GM12878 (cell line): Measurements from ENCODE around the gene FETUB. TPM values are rescaled to one million over a fixed set of nuclear protein-coding genes. Genes with fewer than 3 reads are reported as not detected.

Source experiments
- ATAC-seq: fragments of 200-7000 bp; cut with Tn5 transposase; 3 replicates; pipeline ENCODE4 v1.9.1; 2020; ENCODE audit warnings: mild to moderate bottlenecking, moderate library complexity
- BruUV-seq: library from RNA; stranded (reverse); fragments of 400-500 nt; replicated peaks from 2 replicates; lab custom pipeline; 2021; lab: Mats Ljungman, UMichigan
- CTCF ChIA-PET: fragments of 300-600 bp; sonication (Branson Sonifier 250); formaldehyde crosslinking; extraction: SDS; loops from one replicate; lab custom pipeline; 2021; ENCODE audit warnings: inconsistent platforms; lab: Yijun Ruan, JAX
- POLR2A ChIA-PET: fragments of 350-600 bp; formaldehyde crosslinking; extraction: SDS; loops from one replicate; lab custom pipeline; 2021; ENCODE audit warnings: inconsistent platforms; lab: Charles Lee
- RAD21 ChIA-PET: fragments of 300-600 bp; sonication (Branson Sonifier 250); formaldehyde crosslinking; loops from one replicate; lab custom pipeline; 2023; ENCODE audit warnings: antibody characterized with exemption; ENCODE audit not compliant: unreplicated experiment; lab: Charles Lee
- SMC1A ChIA-PET: fragments of 300-600 bp; sonication (Branson Sonifier 250); formaldehyde crosslinking; loops from one replicate; lab custom pipeline; 2023; ENCODE audit not compliant: unreplicated experiment, uncharacterized antibody; lab: Charles Lee
- DNase-seq: peaks from one replicate; pipeline ENCODE4 v3.0.0-alpha.2; 2011; ENCODE audit warnings: low read depth, low spot score
- FAIRE-seq: peaks from 3 replicates; lab custom pipeline; 2011; peaks lifted over from hg19 to GRCh38; lab: Jason Lieb, UNC
- H2AFZ ChIP-seq: 2 replicates; pipeline ENCODE4 v1.6.0; 2011; ENCODE audit warnings: low read depth, low read length, control low read depth; ENCODE audit not compliant: control insufficient read depth
- H3K27ac ChIP-seq: 2 replicates; pipeline ENCODE4 v1.5.1; 2011; ENCODE audit warnings: control low read depth; ENCODE audit not compliant: control insufficient read depth, insufficient read depth
- H3K27me3 ChIP-seq, 2 experiments: replicated peaks in 1 of 2; 2 replicates each; pipeline versions ENCODE4 v1.6.0 to v1.6.1; 2011; ENCODE audit warnings: low read length in 1 of 2; ENCODE audit not compliant: control insufficient read depth in 2 of 2, insufficient read depth in 2 of 2
- H3K36me3 ChIP-seq, 2 experiments: 2 replicates each; pipeline ENCODE4 v1.5.1; 2011; ENCODE audit warnings: low read length in 1 of 2; ENCODE audit not compliant: control insufficient read depth in 2 of 2, insufficient read depth in 2 of 2
- H3K4me1 ChIP-seq: 2 replicates; pipeline ENCODE4 v1.6.1; 2011; ENCODE audit warnings: mild to moderate bottlenecking, low read length, moderate library complexity, mixed read lengths; ENCODE audit not compliant: control insufficient read depth, insufficient read depth
- H3K4me2 ChIP-seq: 2 replicates; pipeline ENCODE4 v1.6.0; 2011; ENCODE audit warnings: control low read depth; ENCODE audit not compliant: control insufficient read depth, insufficient read depth
- H3K4me3 ChIP-seq: fragments of 200-600 bp; sonication (generic); 2 replicates; pipeline ENCODE4 v1.5.1; 2016
- H3K79me2 ChIP-seq: 2 replicates; pipeline ENCODE4 v1.6.0; 2011; ENCODE audit warnings: low read length; ENCODE audit not compliant: control insufficient read depth, insufficient read depth
- H3K9ac ChIP-seq: 2 replicates; pipeline ENCODE4 v1.8.0; 2011; ENCODE audit warnings: low read length, control low read depth, mixed read lengths; ENCODE audit not compliant: control insufficient read depth, insufficient read depth
- H3K9me3 ChIP-seq: replicated peaks from 3 replicates; pipeline ENCODE4 v1.5.1; 2011; ENCODE audit warnings: mild to moderate bottlenecking, low read length; ENCODE audit not compliant: control insufficient read depth, insufficient read depth
- H4K20me1 ChIP-seq: 2 replicates; pipeline ENCODE4 v1.6.0; 2011; ENCODE audit not compliant: control insufficient read depth, insufficient read depth
- CBX3 ChIP-seq: fragments of 200-600 bp; sonication (generic); IDR thresholded peaks from 2 replicates; pipeline ENCODE4 v1.6.1; 2016; ENCODE audit warnings: low read depth, borderline replicate concordance
- ETV6 ChIP-seq, 2 experiments: fragments of 450-650 bp in 1 of 2; IDR thresholded peaks in 1 of 2; conservative IDR thresholded peaks in 1 of 2; 2 replicates each; pipeline ENCODE4 v1.6.1; 2014; ENCODE audit warnings: antibody characterized with exemption in 1 of 2, borderline replicate concordance in 1 of 2, low read depth in 1 of 2, mild to moderate bottlenecking in 1 of 2, moderate library complexity in 1 of 2
- JUNB ChIP-seq: IDR thresholded peaks from 2 replicates; pipeline ENCODE4 v1.6.1; 2016; ENCODE audit warnings: antibody characterized with exemption, mild to moderate bottlenecking
- NR2C2 ChIP-seq: IDR thresholded peaks from 2 replicates; pipeline ENCODE4 v1.6.1; 2011; ENCODE audit warnings: borderline replicate concordance, low read depth; ENCODE audit not compliant: control insufficient read depth, insufficient read length
- POLR2A ChIP-seq: IDR thresholded peaks from 2 replicates; pipeline ENCODE4 v1.6.1; 2011; ENCODE audit warnings: low read depth, mild to moderate bottlenecking, low read length
- POLR2AphosphoS5 ChIP-seq: IDR thresholded peaks from 2 replicates; pipeline ENCODE4 v1.6.1; 2011; ENCODE audit warnings: mild to moderate bottlenecking, low read length, inconsistent platforms
- SMAD1 ChIP-seq: fragments of 450-650 bp; IDR thresholded peaks from 2 replicates; pipeline ENCODE4 v1.6.1; 2018; ENCODE audit warnings: mild to moderate bottlenecking, low read depth; ENCODE audit not compliant: partially characterized antibody
- SRF ChIP-seq, 2 experiments: IDR thresholded peaks; 2 replicates each; pipeline ENCODE4 v1.6.1; 2011; ENCODE audit warnings: low read depth in 2 of 2, low read length in 2 of 2, mild to moderate bottlenecking in 1 of 2, moderate library complexity in 1 of 2
- SUZ12 ChIP-seq: fragments of 200-600 bp; sonication (generic); IDR thresholded peaks from one replicate; pipeline ENCODE4 v1.6.1; 2018; ENCODE audit warnings: antibody characterized with exemption, mild to moderate bottlenecking; ENCODE audit not compliant: unreplicated experiment
- ZNF217 ChIP-seq: fragments of 450-650 bp; IDR thresholded peaks from 2 replicates; pipeline ENCODE4 v1.6.1; 2017; ENCODE audit warnings: antibody characterized with exemption, mild to moderate bottlenecking
- WGBS: methylation state at CpG from one replicate; pipeline ENCODE4 v1.1.6; 2016; ENCODE audit warnings: low lambda C conversion rate; ENCODE audit not compliant: insufficient replicate concordance, insufficient coverage; ENCODE audit errors: missing lambda C conversion rate; 5-methylcytosine and 5-hydroxymethylcytosine counted together
- in situ Hi-C: fragments of 300-500 bp; cut with MboI; formaldehyde crosslinking; loops from 9 replicates; pipeline ENCODE4 v1.14.3; 2018; ENCODE audit warnings: mixed read lengths
- intact Hi-C: fragments of 100-400 bp; cut with micrococcal nuclease; formaldehyde crosslinking; loops from one replicate; pipeline ENCODE4 v1.14.2; 2022; ENCODE audit not compliant: unreplicated experiment
- polyA plus RNA-seq, 11 experiments: library from polyadenylated mRNA; depleted of rRNA in 4 of 11; unstranded in 6 of 11; stranded (reverse) in 5 of 11; fragments of >200 nt; fragmentation: Nextera tagmentation in 4 of 11; fragmentation: Illumina TruSeq in 1 of 11; extraction: Ambion mirVana in 4 of 11; extraction: Trizol in 1 of 11; gene quantifications; 1 replicate in 1 of 11; 2 replicates in 10 of 11; pipeline versions ENCODE4 v1.2.1 to v1.2.3, GENCODE V29; 2011 to 2016; ENCODE audit warnings: inconsistent platforms in 2 of 11, missing spikeins in 2 of 11, low read depth in 1 of 11
- total RNA-seq, 4 experiments: library from RNA; depleted of rRNA in 3 of 4; stranded (reverse); fragments of >200 nt in 3 of 4; fragmentation: Illumina TruSeq in 1 of 4; extraction: Trizol in 1 of 4; gene quantifications; 2 replicates each; pipeline versions ENCODE4 v1.2.1 to v1.2.3, GENCODE V29; 2013 to 2021
- TF ChIP-seq, protein P1 (sequence below): IDR thresholded peaks from 2 replicates; pipeline ENCODE4 v1.6.1; 2011; ENCODE audit warnings: borderline replicate concordance, low read depth, mild to moderate bottlenecking, moderate library complexity, mixed read lengths, low read length; ENCODE audit not compliant: insufficient read depth; ENCODE audit errors: extremely low read length
- TF ChIP-seq, protein P2 (sequence below): IDR thresholded peaks from 2 replicates; pipeline ENCODE4 v1.6.1; 2012; ENCODE audit warnings: low read depth, low read length, improper control_type of control experiment
- TF ChIP-seq, protein P3 (sequence below): fragments of 450-650 bp; IDR thresholded peaks from 2 replicates; pipeline ENCODE4 v1.6.1; 2017; ENCODE audit warnings: borderline replicate concordance

The FETUB gene
- total and polyA plus RNA-seq, 10 of the 15 experiments (the other 5 are each of a cell fraction or from before 2014, with no cell fraction given) = not detected

DNA sequence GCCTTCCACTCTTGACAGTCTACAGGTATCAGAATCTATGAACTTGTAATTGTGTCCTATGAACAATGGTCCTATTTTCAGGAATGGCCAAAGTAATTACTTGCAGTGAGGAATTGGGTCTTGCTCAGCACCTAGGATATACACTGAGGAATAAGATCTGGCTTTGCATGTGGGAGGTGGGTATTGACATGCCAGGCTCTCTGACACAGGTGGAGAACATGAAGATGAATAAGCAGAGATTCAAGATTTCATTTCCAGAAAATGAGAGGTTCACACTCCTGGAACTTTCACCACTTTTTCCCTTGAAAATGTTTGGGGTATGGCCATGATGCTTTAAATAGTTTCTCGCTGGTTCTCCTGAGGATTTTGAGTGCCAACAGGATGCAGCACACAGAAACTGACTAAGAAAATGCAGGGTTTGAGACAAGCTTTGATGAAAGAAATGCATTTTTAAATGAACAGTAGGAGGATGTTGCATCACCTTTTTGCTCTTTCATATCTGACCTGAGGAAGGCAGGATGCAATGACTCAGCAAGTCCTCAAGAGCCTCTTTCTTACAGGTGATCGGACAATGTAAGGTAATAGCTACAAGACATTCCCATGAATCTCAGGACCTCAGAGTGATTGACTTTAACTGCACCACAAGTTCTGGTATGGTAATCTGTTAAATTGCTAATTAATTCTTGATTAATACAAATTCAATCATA is 29.3 kb downstream of the FETUB start:
- TF ChIP-seq POLR2A (no peak), SRF (IDR thresholded peaks at IDR 0.05; ENCODE audit: low read depth in 2 of 2, low read length in 2 of 2) (no peak)
- TF ChIP-seq, protein P1, sequence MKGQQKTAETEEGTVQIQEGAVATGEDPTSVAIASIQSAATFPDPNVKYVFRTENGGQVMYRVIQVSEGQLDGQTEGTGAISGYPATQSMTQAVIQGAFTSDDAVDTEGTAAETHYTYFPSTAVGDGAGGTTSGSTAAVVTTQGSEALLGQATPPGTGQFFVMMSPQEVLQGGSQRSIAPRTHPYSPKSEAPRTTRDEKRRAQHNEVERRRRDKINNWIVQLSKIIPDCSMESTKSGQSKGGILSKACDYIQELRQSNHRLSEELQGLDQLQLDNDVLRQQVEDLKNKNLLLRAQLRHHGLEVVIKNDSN = no peak
- TF ChIP-seq, protein P2, sequence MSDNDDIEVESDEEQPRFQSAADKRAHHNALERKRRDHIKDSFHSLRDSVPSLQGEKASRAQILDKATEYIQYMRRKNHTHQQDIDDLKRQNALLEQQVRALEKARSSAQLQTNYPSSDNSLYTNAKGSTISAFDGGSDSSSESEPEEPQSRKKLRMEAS = no peak
- intact Hi-C loops (no loop called here), in situ Hi-C loops (no loop called here)
- no peak for ATAC-seq
- Histone ChIP-seq H3K4me1 (no peaks in the 10 kb centered on the region), H3K4me3 (no peak overlapping the region), H3K36me3 (no peaks in the 10 kb centered on the region), H2AFZ (no peak overlapping the region), H3K27me3 (no peaks in the 10 kb centered on the region; a peak in 1 of 4 replicates), H3K27ac (no peak overlapping the region), H3K9me3 (no peaks in the 10 kb centered on the region), H3K4me2 (no peak overlapping the region), H4K20me1 (no peaks in the 10 kb centered on the region; the same call in 1 of the 2 replicates), H3K9ac (no peak overlapping the region), H3K79me2 (no peaks in the 10 kb centered on the region)
- DNase-seq = no peak
- ChIA-PET RAD21 (no interaction called here), POLR2A (no interaction called here), SMC1A (no interaction called here), CTCF (interaction anchor here (0.6 kb wide), 1 partner anchor 15 kb away, joined by 3 read pairs; no protein-coding TSS in a partner anchor)
- 65% methylated on average over 2 of the region's 2 CpGs for WGBS
- FAIRE-seq = no peak
- no TSS peak for BruUV-seq

DNA sequence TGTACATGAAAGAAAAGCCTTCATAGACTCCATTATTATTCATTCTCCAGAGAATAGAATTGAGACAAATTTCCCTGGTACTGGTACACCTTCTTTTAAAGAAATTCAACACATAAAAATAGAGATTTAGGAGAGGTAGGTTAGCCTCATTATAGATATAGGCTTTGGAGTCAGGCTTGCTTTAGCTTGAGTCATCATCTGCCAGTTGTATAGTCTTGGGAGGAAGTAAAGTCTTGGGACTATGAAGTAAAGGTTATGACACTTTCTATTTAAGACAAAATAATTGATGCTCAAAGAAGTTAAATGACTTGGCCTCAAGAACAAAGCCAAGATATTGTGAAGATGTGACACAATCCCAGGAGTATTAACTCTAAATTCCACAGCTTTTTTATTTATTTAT is 30.0 kb downstream of the FETUB start:
- in situ Hi-C loops (no loop called here), intact Hi-C loops (no loop called here)
- TF ChIP-seq SMAD1 (no peak), ETV6 (conservative IDR thresholded peaks at IDR 0.05 in 1 of 2, IDR thresholded peaks at IDR 0.05 in 1 of 2; ENCODE audit: borderline replicate concordance in 1 of 2, low read depth in 1 of 2) (no peak), ZNF217 (no peak), POLR2AphosphoS5 (no peak), NR2C2 (no peak), CBX3 (no peak), JUNB (no peak), SUZ12 (no peak)
- TF ChIP-seq, protein P3, sequence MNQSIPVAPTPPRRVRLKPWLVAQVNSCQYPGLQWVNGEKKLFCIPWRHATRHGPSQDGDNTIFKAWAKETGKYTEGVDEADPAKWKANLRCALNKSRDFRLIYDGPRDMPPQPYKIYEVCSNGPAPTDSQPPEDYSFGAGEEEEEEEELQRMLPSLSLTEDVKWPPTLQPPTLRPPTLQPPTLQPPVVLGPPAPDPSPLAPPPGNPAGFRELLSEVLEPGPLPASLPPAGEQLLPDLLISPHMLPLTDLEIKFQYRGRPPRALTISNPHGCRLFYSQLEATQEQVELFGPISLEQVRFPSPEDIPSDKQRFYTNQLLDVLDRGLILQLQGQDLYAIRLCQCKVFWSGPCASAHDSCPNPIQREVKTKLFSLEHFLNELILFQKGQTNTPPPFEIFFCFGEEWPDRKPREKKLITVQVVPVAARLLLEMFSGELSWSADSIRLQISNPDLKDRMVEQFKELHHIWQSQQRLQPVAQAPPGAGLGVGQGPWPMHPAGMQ = no peak
- Histone ChIP-seq H3K36me3 (no peaks in the 10 kb centered on the region), H3K9me3 (no peaks in the 10 kb centered on the region), H3K27ac (no peak overlapping the region), H4K20me1 (no peaks in the 10 kb centered on the region; the same call in 1 of the 2 replicates), H3K4me3 (no peak overlapping the region), H3K4me1 (no peaks in the 10 kb centered on the region), H3K4me2 (no peak overlapping the region), H3K9ac (no peak overlapping the region), H3K27me3 (no peaks in the 10 kb centered on the region; a peak in 1 of 4 replicates), H3K79me2 (no peaks in the 10 kb centered on the region), H2AFZ (no peak overlapping the region)
- DNase-seq (no peak), FAIRE-seq (no peak), ATAC-seq (no peak)
- ChIA-PET RAD21 (no interaction called here), CTCF (interaction anchor here (0.6 kb wide), 1 partner anchor 16 kb away, joined by 3 read pairs; no protein-coding TSS in a partner anchor), SMC1A (interaction anchor here (0.6 kb wide), 1 partner anchor 60 kb away, joined by 3 read pairs; no protein-coding TSS in a partner anchor), POLR2A (no interaction called here)
- BruUV-seq = no TSS peak
